Measurements from ENCODE around the gene ADRB2.

GRCh38 chr5:148807851-148808250 lies 18.6 kb upstream of the ADRB2 start:
- TF ChIP-seq POLR2AphosphoS5 (IDR thresholded peaks at IDR 0.05; ENCODE audit: low read depth) (no peak), CTCF (IDR thresholded peaks at IDR 0.05; ENCODE audit: insufficient read depth, low read length) (no peak), GABPA (IDR thresholded peaks at IDR 0.05; ENCODE audit: low read depth) (no peak), SPI1 (IDR thresholded peaks at IDR 0.05; ENCODE audit: borderline replicate concordance, low read depth) (no peak; the same call in 1 of the 2 replicates)
